ENCODE data around the gene SEMA5B.

DNA sequence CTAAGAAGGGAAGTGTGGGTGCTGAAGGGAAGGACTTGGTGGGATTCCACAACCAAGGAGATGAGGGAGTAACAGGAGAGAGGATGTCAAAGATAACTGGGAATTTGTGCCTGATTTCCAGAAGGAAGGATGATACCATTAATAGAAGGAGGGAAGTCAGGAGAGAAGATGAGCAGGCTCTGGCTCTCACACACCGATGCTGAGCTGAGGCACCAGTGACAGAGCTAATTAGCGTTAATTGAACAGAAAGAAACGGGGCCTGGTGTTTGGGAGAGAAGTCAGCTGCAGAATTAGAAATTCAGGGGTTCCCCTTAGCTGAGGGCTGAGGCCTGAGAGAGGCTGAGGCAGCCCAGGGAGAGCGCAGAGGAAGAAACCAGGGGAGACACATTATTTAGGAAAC lies 27.4 kb upstream of the SEMA5B start:
- TF ChIP-seq, protein P1, sequence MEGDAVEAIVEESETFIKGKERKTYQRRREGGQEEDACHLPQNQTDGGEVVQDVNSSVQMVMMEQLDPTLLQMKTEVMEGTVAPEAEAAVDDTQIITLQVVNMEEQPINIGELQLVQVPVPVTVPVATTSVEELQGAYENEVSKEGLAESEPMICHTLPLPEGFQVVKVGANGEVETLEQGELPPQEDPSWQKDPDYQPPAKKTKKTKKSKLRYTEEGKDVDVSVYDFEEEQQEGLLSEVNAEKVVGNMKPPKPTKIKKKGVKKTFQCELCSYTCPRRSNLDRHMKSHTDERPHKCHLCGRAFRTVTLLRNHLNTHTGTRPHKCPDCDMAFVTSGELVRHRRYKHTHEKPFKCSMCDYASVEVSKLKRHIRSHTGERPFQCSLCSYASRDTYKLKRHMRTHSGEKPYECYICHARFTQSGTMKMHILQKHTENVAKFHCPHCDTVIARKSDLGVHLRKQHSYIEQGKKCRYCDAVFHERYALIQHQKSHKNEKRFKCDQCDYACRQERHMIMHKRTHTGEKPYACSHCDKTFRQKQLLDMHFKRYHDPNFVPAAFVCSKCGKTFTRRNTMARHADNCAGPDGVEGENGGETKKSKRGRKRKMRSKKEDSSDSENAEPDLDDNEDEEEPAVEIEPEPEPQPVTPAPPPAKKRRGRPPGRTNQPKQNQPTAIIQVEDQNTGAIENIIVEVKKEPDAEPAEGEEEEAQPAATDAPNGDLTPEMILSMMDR (IDR thresholded peaks at IDR 0.05; ENCODE audit: insufficient read depth, low read length, poor library complexity, severe bottlenecking) = no peak
- TF ChIP-seq EZH2phosphoT487 (conservative IDR thresholded peaks at IDR 0.05; ENCODE audit: low read length) = no peak
